Natural killer cell (primary cell): ENCODE data around the gene GATAD2A. TPM values are rescaled to one million over a fixed set of nuclear protein-coding genes. Genes with fewer than 3 reads are reported as not detected.

Experiments used
- ATAC-seq, 3 donors: fragments of 150-1000 bp in 2 of 3; fragments of 200-7000 bp in 1 of 3; cut with Tn5 transposase; 1 replicate in 1 of 3; 2 replicates in 2 of 3; pipeline ENCODE4 v1.10.0; 2021; ENCODE audit warnings: mild to moderate bottlenecking in 2 of 3, moderate library complexity in 2 of 3
- DNase-seq, 2 donors: peaks; one replicate each; pipeline versions ENCODE4 v3.0.0 to v3.0.0-alpha.2; 2013 to 2021; ENCODE audit warnings: mixed read lengths in 1 of 2
- H3K27ac ChIP-seq: one replicate; pipeline ENCODE4 v1.5.1; 2013; ENCODE audit warnings: mild to moderate bottlenecking, low read length
- H3K27me3 ChIP-seq: one replicate; pipeline ENCODE4 v1.6.1; 2013; ENCODE audit warnings: low read length; ENCODE audit not compliant: control insufficient read depth, insufficient read depth
- H3K36me3 ChIP-seq: one replicate; pipeline ENCODE4 v1.6.1; 2013; ENCODE audit warnings: low read length; ENCODE audit not compliant: control insufficient read depth, insufficient read depth
- H3K4me1 ChIP-seq: one replicate; pipeline ENCODE4 v1.6.1; 2013; ENCODE audit warnings: low read length; ENCODE audit not compliant: control insufficient read depth, insufficient read depth
- H3K4me3 ChIP-seq: one replicate; pipeline ENCODE4 v1.5.1; 2013; ENCODE audit warnings: low read length
- H3K9me3 ChIP-seq: one replicate; pipeline ENCODE4 v1.6.1; 2013; ENCODE audit warnings: low read length; ENCODE audit not compliant: control insufficient read depth, insufficient read depth
- H3K27ac Mint-ChIP-seq, 2 donors: one replicate each; pipeline ENCODE4 v1.8.0; 2022; ENCODE audit warnings: mild to moderate bottlenecking in 2 of 2, mixed read lengths in 2 of 2, moderate library complexity in 1 of 2
- H3K27me3 Mint-ChIP-seq, 2 donors: one replicate each; pipeline ENCODE4 v1.8.0; 2022; ENCODE audit warnings: low read depth in 2 of 2, mixed read lengths in 2 of 2
- H3K36me3 Mint-ChIP-seq: one replicate; pipeline ENCODE4 v1.8.0; 2022; ENCODE audit warnings: mixed read lengths
- H3K4me1 Mint-ChIP-seq, 2 donors: one replicate each; pipeline ENCODE4 v1.8.0; 2022; ENCODE audit warnings: mixed read lengths in 2 of 2
- H3K4me3 Mint-ChIP-seq: one replicate; pipeline ENCODE4 v1.8.0; 2022; ENCODE audit warnings: mild to moderate bottlenecking, moderate library complexity, mixed read lengths
- H3K9me3 Mint-ChIP-seq, 2 donors: one replicate each; pipeline ENCODE4 v1.8.0; 2022; ENCODE audit warnings: mixed read lengths in 2 of 2
- WGBS: methylation state at CpG from one replicate; pipeline ENCODE4 v1.1.7; 2013; ENCODE audit warnings: missing lambda C conversion rate; ENCODE audit not compliant: insufficient coverage; 5-methylcytosine and 5-hydroxymethylcytosine counted together
- intact Hi-C: fragments of 100-400 bp; cut with micrococcal nuclease; formaldehyde crosslinking; loops from one replicate; pipeline ENCODE4 v1.14.2; 2022
- total RNA-seq, 4 donors: library from RNA; stranded (reverse); fragments of 120-200 nt in 1 of 4; gene quantifications; one replicate each; pipeline versions ENCODE4 v1.2.3 to v1.2.4, GENCODE V29; 2013 to 2022
- TF ChIP-seq, protein P1 (sequence below): fragments of 200-600 bp; IDR thresholded peaks from one replicate; pipeline ENCODE4 v1.8.0; 2022; ENCODE audit warnings: antibody characterized with exemption

Gene GATAD2A
- total RNA-seq, 3 donors from 2014 or later (not counting 1 experiment from before 2014, with no cell fraction given) = 209 to 232 (median 230) TPM

DNA sequence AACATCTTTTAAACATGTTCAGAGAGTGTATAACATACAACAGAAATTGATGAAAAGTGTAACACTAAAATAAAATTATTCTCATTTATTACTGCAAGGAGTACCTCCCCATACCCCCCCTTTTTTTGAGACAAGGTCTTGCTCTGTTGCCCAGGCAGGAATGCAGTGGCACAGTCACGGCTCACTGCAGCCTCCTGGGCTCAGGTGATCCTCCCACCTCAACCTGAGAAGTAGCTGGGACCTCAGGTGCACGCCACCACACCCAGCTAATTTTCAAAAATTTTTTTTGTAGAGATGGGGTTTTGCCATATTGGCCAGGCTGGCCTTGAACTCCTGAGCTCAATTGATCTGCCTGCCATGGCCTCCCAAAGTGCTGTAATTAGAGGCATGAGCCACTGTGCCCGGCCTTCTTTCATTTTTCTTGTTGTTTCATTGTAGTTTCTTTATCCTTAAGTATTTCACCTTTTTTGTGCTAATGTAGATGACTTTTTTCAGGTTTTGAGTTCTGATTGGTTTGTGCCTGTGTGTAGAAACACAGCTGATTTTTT, 28.3 kb downstream of the GATAD2A start:
- no peak for DNase-seq
- intact Hi-C loops = no loop called here
- Histone ChIP-seq H3K36me3 (peaks cover 6% of the 10 kb centered on the region), H3K9me3 (no peaks in the 10 kb centered on the region), H3K27me3 (no peaks in the 10 kb centered on the region), H3K4me1 (peaks cover 60% of the 10 kb centered on the region), H3K27ac (no peak overlapping the region), H3K4me3 (no peak overlapping the region)
- Mint-ChIP-seq H3K27ac (peak overlapping the region; percentile 55 to 81), H3K9me3 (no peaks in the 10 kb centered on the region), H3K4me1 (peaks cover 61 to 74% of the 10 kb centered on the region in 2 donors), H3K36me3 (no peaks in the 10 kb centered on the region), H3K4me3 (no peak overlapping the region), H3K27me3 (no peaks in the 10 kb centered on the region)
- TF ChIP-seq, protein P1, sequence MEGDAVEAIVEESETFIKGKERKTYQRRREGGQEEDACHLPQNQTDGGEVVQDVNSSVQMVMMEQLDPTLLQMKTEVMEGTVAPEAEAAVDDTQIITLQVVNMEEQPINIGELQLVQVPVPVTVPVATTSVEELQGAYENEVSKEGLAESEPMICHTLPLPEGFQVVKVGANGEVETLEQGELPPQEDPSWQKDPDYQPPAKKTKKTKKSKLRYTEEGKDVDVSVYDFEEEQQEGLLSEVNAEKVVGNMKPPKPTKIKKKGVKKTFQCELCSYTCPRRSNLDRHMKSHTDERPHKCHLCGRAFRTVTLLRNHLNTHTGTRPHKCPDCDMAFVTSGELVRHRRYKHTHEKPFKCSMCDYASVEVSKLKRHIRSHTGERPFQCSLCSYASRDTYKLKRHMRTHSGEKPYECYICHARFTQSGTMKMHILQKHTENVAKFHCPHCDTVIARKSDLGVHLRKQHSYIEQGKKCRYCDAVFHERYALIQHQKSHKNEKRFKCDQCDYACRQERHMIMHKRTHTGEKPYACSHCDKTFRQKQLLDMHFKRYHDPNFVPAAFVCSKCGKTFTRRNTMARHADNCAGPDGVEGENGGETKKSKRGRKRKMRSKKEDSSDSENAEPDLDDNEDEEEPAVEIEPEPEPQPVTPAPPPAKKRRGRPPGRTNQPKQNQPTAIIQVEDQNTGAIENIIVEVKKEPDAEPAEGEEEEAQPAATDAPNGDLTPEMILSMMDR = no peak
- no peak for ATAC-seq
- 90% methylated on average over 3 of the region's 3 CpGs for WGBS

DNA sequence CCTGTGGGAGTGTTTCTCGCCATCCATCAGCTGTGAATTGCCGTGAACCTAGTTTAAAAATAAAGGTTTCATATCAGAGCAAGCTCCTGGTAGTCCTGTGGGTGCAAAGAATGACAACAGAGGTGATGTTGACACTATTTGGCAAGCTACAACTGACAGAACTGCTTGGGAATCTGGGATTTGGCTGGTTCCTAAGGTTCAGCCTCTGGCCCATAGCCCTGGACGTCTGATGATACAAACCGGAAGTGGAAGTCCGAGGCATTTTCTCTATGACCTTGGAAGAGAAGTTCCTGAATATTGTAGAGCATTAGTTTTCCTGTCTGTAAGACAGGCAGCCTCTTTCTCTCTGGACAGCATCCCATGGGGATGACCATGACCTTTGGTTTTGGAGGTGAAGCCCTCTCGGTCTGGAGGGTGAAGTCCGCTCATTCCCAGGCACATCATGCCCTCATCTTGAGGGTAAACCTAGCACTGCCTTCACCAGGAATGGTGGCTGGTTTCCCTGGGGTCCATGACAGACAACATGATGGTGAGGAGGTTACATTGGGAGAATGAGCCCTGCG, 29.1 kb downstream of the GATAD2A start:
- no peak overlapping the region for H3K4me3 Mint-ChIP-seq
- WGBS = 94% methylated on average over 8 of the region's 8 CpGs
- TF ChIP-seq, protein P1 = no peak
- intact Hi-C loops = no loop called here
- H3K4me1 Mint-ChIP-seq = peaks cover 64 to 74% of the 10 kb centered on the region in 2 donors
- no peak for DNase-seq
- H3K27ac Mint-ChIP-seq = peak overlapping the region; percentile 55 to 81
- no peak for ATAC-seq
- Histone ChIP-seq H3K9me3 (no peaks in the 10 kb centered on the region), H3K36me3 (peaks cover 6% of the 10 kb centered on the region), H3K4me3 (no peak overlapping the region), H3K4me1 (peaks cover 58% of the 10 kb centered on the region), H3K27me3 (no peaks in the 10 kb centered on the region), H3K27ac (no peak overlapping the region)
- no peaks in the 10 kb centered on the region for H3K9me3 Mint-ChIP-seq
- H3K36me3 Mint-ChIP-seq = no peaks in the 10 kb centered on the region
- no peaks in the 10 kb centered on the region for H3K27me3 Mint-ChIP-seq

DNA sequence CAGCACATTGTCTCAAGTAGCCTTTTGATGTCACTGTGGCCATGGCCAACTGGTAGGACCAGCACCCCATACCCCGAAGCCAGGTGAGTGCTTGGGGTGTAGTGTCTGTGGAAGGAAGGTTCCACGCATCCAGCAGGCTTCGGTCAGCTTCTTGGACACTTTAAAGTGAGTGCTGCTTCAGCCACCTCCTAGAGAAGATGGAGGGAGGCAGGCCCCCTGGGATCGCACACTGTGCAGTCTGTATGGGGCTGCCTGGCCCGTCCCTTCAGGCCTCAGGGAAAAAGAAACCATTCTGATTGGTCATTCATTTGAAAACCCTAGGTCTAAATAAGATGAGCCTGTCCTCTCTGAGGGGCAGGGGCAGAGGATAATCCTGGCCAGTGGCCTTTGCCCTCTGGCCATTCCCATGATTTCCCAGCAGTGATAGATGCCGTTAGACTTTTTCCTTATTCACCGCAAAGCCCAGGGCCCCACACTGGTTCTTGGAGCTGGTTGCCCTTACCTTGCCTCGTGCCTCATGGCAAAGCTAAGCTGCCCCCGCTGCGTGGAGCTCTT, 30.7 kb downstream of the GATAD2A start:
- peaks cover 45% of the 10 kb centered on the region for H3K4me1 ChIP-seq
- TF ChIP-seq, protein P1 = no peak
- H3K27ac ChIP-seq = no peak overlapping the region
- H3K36me3 Mint-ChIP-seq = no peaks in the 10 kb centered on the region
- H3K4me3 Mint-ChIP-seq = no peak overlapping the region
- H3K27me3 ChIP-seq = no peaks in the 10 kb centered on the region
- peaks cover 6% of the 10 kb centered on the region for H3K36me3 ChIP-seq
- DNase-seq (no peak), ATAC-seq (no peak)
- intact Hi-C loops = no loop called here
- no peaks in the 10 kb centered on the region for H3K9me3 Mint-ChIP-seq
- no peaks in the 10 kb centered on the region for H3K27me3 Mint-ChIP-seq
- H3K9me3 ChIP-seq = no peaks in the 10 kb centered on the region
- H3K4me3 ChIP-seq = no peak overlapping the region
- 94% methylated on average over 10 of the region's 10 CpGs for WGBS
- peak overlapping the region; percentile 41 to 81 for H3K27ac Mint-ChIP-seq
- H3K4me1 Mint-ChIP-seq = peaks cover 57 to 72% of the 10 kb centered on the region in 2 donors
